ENCODE data around the gene GALNT2.

The GALNT2 gene

DNA sequence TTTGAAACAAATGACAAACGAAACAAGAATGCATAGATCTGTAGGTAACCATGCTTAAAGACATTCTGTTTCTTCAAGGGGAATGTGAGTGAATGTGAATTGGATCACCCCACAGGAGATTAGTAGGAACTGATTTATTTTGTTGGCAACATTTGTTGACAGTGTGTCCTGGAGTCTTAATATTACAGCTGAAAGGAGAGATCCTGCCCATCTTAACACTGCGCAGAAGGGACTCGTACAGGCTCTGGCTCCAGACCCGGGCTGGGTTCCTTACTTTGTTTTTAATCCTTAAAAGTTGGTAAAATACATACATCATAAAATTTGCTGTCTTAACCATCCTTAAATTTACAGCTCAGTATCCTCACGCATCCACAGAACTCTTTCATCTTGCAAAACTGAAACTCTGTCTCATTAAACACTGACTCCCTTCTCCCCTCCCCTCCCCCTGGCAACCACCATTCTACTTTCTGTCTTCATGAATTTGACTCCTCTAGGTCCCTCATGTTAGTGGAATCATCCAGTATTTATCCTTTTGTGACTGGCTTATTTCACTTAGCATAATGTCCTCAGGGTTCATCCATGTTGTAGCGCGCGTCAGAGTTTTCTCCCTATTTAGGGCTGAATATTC, 74.1 kb downstream of the GALNT2 start:
- H3K36me3 ChIP-seq (ENCODE audit: control insufficient read depth, insufficient read depth, low read length): no peaks in the 10 kb centered on the region
- no peaks in the 10 kb centered on the region for H3K4me1 ChIP-seq (ENCODE audit: control insufficient read depth, insufficient read depth, low read length)
- H3K9ac ChIP-seq (ENCODE audit: low read depth, low read length): no peak overlapping the region
- H3K27me3 ChIP-seq (ENCODE audit: control insufficient read depth, insufficient read depth, low read length): no peaks in the 10 kb centered on the region
- no peaks in the 10 kb centered on the region for H3K9me3 ChIP-seq (ENCODE audit: control insufficient read depth, insufficient read depth, low read length)
- no peak overlapping the region for H3K4me3 ChIP-seq (ENCODE audit: low read depth, low read length)

- H3K4me1 ChIP-seq (ENCODE audit: control insufficient read depth, insufficient read depth, low read length): no peaks in the 10 kb centered on the region
- H3K36me3 ChIP-seq (ENCODE audit: control insufficient read depth, insufficient read depth, low read length): no peaks in the 10 kb centered on the region
- H3K4me3 ChIP-seq (ENCODE audit: low read depth, low read length): no peak overlapping the region
- H3K9me3 ChIP-seq (ENCODE audit: control insufficient read depth, insufficient read depth, low read length): no peaks in the 10 kb centered on the region
- no peaks in the 10 kb centered on the region for H3K27me3 ChIP-seq (ENCODE audit: control insufficient read depth, insufficient read depth, low read length)
- H3K9ac ChIP-seq (ENCODE audit: low read depth, low read length): no peak overlapping the region
Observed at GRCh38 chr1:230141797-230142607, 75.0 kb downstream of the GALNT2 start.

GRCh38 chr1:230142608-230143210, 75.7 kb downstream of the GALNT2 start:
- no peaks in the 10 kb centered on the region for H3K4me1 ChIP-seq (ENCODE audit: control insufficient read depth, insufficient read depth, low read length)
- no peaks in the 10 kb centered on the region for H3K36me3 ChIP-seq (ENCODE audit: control insufficient read depth, insufficient read depth, low read length)
- H3K9me3 ChIP-seq (ENCODE audit: control insufficient read depth, insufficient read depth, low read length): no peaks in the 10 kb centered on the region
- H3K4me3 ChIP-seq (ENCODE audit: low read depth, low read length): no peak overlapping the region
- no peak overlapping the region for H3K9ac ChIP-seq (ENCODE audit: low read depth, low read length)
- H3K27me3 ChIP-seq (ENCODE audit: control insufficient read depth, insufficient read depth, low read length): no peaks in the 10 kb centered on the region

DNA sequence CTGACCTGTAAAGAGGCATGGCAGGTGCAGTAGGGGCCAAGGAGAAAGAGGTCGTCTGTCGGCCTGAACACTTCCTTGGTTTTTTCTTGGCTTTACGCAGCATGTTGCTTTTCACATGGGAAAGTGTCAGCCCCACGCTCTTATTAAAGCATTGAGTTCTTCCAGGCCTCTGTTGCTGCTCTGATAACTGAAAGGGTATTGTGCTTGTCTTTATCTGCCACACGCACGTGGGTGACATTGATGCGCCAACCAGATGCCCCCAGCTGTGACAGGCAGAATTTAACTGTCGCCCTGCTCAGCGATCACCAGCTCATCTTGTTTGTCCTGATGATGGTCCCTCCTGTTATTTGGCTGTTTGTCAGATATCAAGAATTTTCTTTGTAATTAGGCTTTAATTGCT, 76.5 kb downstream of the GALNT2 start:
- Histone ChIP-seq H3K9ac (ENCODE audit: low read depth, low read length) (no peak overlapping the region), H3K4me1 (ENCODE audit: control insufficient read depth, insufficient read depth, low read length) (no peaks in the 10 kb centered on the region), H3K36me3 (ENCODE audit: control insufficient read depth, insufficient read depth, low read length) (no peaks in the 10 kb centered on the region), H3K9me3 (ENCODE audit: control insufficient read depth, insufficient read depth, low read length) (no peaks in the 10 kb centered on the region), H3K27me3 (ENCODE audit: control insufficient read depth, insufficient read depth, low read length) (no peaks in the 10 kb centered on the region), H3K4me3 (ENCODE audit: low read depth, low read length) (no peak overlapping the region)

DNA sequence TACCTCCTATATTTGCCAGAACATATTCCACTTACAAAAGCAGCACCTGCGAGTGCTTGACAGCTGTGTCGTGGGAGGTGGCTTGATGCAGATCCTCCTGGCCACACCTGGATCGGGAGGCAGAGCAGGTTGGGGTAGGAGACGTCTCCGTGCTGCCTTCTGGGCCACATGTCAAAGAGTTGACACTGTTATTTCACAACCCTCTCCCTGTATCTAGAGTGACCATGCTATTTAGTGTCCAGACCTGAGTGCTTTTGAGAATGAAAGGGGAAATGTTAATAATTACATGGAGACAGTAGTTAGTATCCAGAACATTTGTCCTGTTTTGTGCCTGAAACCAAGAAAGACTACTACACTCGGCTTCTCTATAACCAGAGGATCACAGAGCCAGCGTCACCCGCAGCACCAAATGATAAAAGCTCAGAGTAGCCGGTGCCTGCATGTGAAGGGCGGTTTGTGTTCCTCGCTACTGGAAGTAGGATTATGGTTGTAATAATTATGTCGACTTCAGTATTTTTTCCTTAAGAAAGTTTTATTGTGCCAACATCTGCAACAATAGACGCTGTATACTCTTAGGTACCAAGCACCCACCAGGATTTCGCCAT, 77.1 kb downstream of the GALNT2 start:
- H3K4me3 ChIP-seq (ENCODE audit: low read depth, low read length): no peak overlapping the region
- H3K36me3 ChIP-seq (ENCODE audit: control insufficient read depth, insufficient read depth, low read length): no peaks in the 10 kb centered on the region
- no peak overlapping the region for H3K9ac ChIP-seq (ENCODE audit: low read depth, low read length)
- H3K27me3 ChIP-seq (ENCODE audit: control insufficient read depth, insufficient read depth, low read length): no peaks in the 10 kb centered on the region
- H3K4me1 ChIP-seq (ENCODE audit: control insufficient read depth, insufficient read depth, low read length): no peaks in the 10 kb centered on the region
- H3K9me3 ChIP-seq (ENCODE audit: control insufficient read depth, insufficient read depth, low read length): no peaks in the 10 kb centered on the region

GRCh38 chr1:230144758-230145504, 77.9 kb downstream of the GALNT2 start:
- Histone ChIP-seq H3K9ac (ENCODE audit: low read depth, low read length) (no peak overlapping the region), H3K4me1 (ENCODE audit: control insufficient read depth, insufficient read depth, low read length) (no peaks in the 10 kb centered on the region), H3K9me3 (ENCODE audit: control insufficient read depth, insufficient read depth, low read length) (no peaks in the 10 kb centered on the region)

GRCh38 chr1:230145505-230145899, 78.5 kb downstream of the GALNT2 start:
- Histone ChIP-seq H3K36me3 (ENCODE audit: control insufficient read depth, insufficient read depth, low read length) (no peaks in the 10 kb centered on the region), H3K4me3 (ENCODE audit: low read depth, low read length) (no peak overlapping the region), H3K4me1 (ENCODE audit: control insufficient read depth, insufficient read depth, low read length) (no peaks in the 10 kb centered on the region), H3K9ac (ENCODE audit: low read depth, low read length) (no peak overlapping the region), H3K9me3 (ENCODE audit: control insufficient read depth, insufficient read depth, low read length) (no peaks in the 10 kb centered on the region), H3K27me3 (ENCODE audit: control insufficient read depth, insufficient read depth, low read length) (no peaks in the 10 kb centered on the region)

More at GRCh38 chr1:230144758-230145504, 77.9 kb downstream of the GALNT2 start:
- H3K4me3 ChIP-seq (ENCODE audit: low read depth, low read length): no peak overlapping the region
- no peaks in the 10 kb centered on the region for H3K27me3 ChIP-seq (ENCODE audit: control insufficient read depth, insufficient read depth, low read length)
- no peaks in the 10 kb centered on the region for H3K36me3 ChIP-seq (ENCODE audit: control insufficient read depth, insufficient read depth, low read length)

- Histone ChIP-seq H3K4me3 (ENCODE audit: low read depth, low read length) (no peak overlapping the region), H3K9ac (ENCODE audit: low read depth, low read length) (no peak overlapping the region), H3K27me3 (ENCODE audit: control insufficient read depth, insufficient read depth, low read length) (no peaks in the 10 kb centered on the region), H3K9me3 (ENCODE audit: control insufficient read depth, insufficient read depth, low read length) (no peaks in the 10 kb centered on the region), H3K36me3 (ENCODE audit: control insufficient read depth, insufficient read depth, low read length) (no peaks in the 10 kb centered on the region), H3K4me1 (ENCODE audit: control insufficient read depth, insufficient read depth, low read length) (no peaks in the 10 kb centered on the region)
Observed at GRCh38 chr1:230145953-230146476, 79.0 kb downstream of the GALNT2 start.

DNA sequence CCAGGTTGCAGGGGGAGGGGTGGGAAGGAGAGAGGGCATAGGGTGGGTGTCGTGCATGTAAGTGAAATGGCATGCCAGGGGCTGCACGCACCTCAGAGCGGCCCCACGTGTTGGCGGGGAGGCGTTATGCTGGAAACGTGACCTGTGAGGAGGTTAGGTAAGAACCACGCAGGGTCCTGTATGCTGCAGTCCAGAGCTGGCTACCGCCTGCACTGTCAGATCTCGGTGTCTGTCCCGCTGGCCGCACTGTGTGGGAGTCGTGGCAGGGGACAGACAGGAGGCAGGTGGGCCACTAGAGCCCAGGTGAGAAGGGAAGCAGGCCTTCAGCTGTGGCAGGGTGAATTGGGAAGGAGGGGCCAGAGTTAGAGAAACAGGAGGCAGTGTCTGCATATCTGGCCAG, 79.7 kb downstream of the GALNT2 start:
- no peaks in the 10 kb centered on the region for H3K27me3 ChIP-seq (ENCODE audit: control insufficient read depth, insufficient read depth, low read length)
- no peak overlapping the region for H3K4me3 ChIP-seq (ENCODE audit: low read depth, low read length)
- H3K9me3 ChIP-seq (ENCODE audit: control insufficient read depth, insufficient read depth, low read length): no peaks in the 10 kb centered on the region
- H3K36me3 ChIP-seq (ENCODE audit: control insufficient read depth, insufficient read depth, low read length): no peaks in the 10 kb centered on the region
- no peak overlapping the region for H3K9ac ChIP-seq (ENCODE audit: low read depth, low read length)
- H3K4me1 ChIP-seq (ENCODE audit: control insufficient read depth, insufficient read depth, low read length): no peaks in the 10 kb centered on the region

DNA sequence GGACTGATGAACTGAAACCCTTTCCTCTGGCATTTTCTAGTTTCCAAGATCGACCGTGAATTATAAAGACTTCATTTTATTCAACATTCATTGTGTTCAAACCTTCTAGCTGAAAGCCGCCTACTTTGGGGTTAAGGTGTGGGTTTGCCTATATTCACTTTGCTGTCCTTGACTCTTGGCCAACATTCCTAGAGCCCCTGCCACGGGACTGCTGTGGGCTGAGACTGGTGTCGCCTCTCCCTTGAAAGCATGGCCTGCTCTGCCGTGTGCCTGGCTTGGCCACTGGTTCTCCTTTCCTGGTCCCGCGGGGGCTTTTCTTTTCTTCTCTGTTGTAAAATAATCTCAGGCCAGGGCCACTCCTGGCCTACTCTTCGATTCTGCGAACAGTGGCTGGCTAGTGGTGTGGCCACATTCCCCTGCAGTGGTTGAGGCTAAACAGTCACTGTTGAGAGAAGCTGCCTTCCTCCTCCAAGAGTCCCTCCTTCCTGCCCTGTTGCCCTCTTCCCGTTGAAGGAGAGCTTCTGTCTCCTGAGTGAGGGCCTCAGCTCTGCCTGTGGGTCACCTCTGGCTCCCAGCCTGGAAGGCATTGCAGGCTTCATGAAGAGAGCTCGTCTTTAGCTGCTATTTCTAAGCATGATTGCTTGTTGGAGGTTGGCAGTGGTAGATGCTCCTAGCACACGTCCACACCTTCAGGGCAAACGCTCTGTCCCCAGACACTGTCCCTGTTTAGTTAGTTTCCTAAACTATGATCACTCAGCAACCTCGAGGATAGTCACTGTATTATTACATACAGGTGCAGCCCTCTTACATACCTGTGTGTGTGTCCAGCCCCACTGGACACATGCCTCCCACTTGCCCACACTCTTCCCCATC, 80.5 kb downstream of the GALNT2 start:
- Histone ChIP-seq H3K4me1 (ENCODE audit: control insufficient read depth, insufficient read depth, low read length) (no peaks in the 10 kb centered on the region), H3K27me3 (ENCODE audit: control insufficient read depth, insufficient read depth, low read length) (no peaks in the 10 kb centered on the region), H3K9me3 (ENCODE audit: control insufficient read depth, insufficient read depth, low read length) (no peaks in the 10 kb centered on the region), H3K9ac (ENCODE audit: low read depth, low read length) (no peak overlapping the region), H3K4me3 (ENCODE audit: low read depth, low read length) (no peak overlapping the region), H3K36me3 (ENCODE audit: control insufficient read depth, insufficient read depth, low read length) (no peaks in the 10 kb centered on the region)

All from iPS-15b (cell line).